DMS53 (cell line): ENCODE data around the gene CDK6.

Experiments
- DNase-seq: peaks from one replicate; lab custom pipeline; 2025; lab: John Stamatoyannopoulos, UW

The CDK6 gene

GRCh38 chr7:92793656-92794205 is 42.6 kb downstream of the CDK6 start:
- no peak for DNase-seq

GRCh38 chr7:92790992-92791391 is 45.4 kb downstream of the CDK6 start:
- DNase-seq: no peak

- peak; percentile 33 for DNase-seq
These were observed 47.7 kb downstream of the CDK6 start for GRCh38 chr7:92788559-92789183.

DNA sequence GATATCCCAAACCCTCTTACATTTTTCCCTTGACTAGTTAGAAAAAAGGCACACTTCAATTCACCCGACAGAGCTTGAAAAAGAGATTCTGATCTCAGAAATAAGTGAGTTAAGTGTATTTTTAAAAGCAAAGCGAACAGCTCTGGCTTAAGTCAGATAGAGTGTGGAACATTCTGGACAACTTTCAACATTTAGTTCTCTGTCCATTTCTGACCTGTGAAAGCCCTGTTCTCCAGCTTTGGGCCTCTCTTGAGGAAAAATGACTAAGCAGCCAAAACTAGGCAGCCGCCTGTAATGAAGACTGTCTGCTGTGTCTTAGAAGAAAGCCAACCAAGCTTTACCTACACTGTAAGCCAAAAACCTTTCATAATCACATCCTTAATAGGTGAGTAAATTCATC is 50.5 kb downstream of the CDK6 start:
- no peak for DNase-seq

DNA sequence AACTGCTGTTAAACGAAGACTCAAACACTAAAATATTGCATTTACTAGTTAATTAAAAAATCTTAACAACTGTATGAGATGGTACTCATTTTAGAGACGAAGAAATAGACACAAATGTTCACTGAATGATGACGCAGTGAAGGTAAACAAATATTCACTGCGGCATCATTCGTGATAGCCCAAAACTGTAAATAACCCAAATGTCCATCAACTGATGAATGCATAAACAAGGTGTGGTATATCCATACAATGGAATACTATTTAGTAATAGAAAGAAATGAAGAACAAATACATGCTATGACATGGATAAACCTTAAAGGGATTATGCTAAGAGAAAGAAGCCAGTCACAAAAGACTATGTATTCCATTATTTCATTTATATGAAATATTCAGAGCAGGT is 51.4 kb downstream of the CDK6 start:
- DNase-seq: no peak

- DNase-seq: no peak
These were observed 52.8 kb downstream of the CDK6 start for GRCh38 chr7:92783260-92784201.

DNA sequence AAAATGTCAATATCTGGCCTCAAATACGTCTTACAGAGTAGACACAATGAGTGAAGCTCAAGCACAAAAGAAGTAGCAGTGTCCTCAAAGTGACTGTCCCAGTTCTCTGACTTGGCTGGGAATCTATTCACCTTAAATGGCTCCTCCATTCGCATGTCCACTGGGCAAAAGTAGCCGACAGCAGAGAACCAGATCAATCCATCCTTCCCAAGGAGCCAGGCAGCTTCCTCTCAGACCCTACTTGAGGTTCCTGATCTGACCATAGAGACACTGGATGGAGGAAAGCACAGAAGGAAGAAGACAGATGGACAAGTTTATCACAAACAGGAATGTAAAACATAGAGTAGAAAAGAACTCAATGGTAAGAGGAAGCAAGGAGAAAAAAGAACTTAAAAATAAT is 53.5 kb downstream of the CDK6 start:
- DNase-seq: no peak

DNA sequence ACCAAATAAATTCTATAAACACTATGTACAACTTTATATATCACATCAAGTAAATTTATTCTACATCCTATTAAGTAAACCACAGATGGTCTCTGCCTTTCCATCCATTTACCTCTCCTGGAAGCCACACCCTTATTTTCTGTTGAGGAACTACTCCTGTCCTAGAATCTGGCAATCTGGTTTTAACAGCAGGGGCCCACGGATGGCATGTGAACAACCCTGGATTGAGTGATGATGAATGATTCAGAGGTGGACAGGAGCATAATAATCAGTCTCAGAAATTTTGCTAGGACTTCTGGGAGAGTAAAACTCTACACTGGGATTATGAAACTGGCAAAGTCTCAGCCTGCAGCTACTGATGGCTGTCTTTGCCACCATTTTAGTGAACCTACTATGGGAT is 54.1 kb downstream of the CDK6 start:
- peak; percentile 46 for DNase-seq

DNA sequence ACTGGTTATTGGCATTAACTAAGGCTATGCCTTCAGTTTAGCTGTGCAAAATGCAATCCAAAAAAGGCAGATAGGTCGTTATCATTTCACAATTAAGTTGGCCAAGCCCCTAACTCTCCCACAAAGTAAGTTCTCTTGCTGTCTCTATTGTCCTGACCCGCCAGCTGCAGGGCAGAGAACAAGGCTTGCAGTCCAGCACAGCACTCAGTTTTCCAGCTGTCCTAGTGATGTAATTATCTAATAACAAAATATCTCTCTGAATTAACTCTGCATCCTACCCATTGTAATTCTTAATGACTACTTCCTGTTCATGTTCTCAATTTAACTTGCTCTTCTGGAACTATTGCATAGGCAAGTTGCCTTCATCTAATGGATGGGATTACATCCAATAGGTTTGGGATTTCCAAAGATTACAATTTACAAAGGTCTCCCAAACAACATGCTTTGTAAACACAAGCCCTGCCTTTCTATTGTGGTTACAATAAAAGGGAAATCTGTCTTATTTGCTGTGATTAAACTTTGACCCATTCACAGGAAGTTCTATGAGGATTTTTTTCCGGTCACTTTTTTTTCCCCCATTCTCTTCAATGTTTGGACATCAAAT is 55.2 kb downstream of the CDK6 start:
- peak; percentile 79 for DNase-seq

- no peak for DNase-seq
These were observed 57.4 kb downstream of the CDK6 start for GRCh38 chr7:92778972-92779371.

- DNase-seq: no peak
These were observed 58.4 kb downstream of the CDK6 start for GRCh38 chr7:92777993-92778392.

DNA sequence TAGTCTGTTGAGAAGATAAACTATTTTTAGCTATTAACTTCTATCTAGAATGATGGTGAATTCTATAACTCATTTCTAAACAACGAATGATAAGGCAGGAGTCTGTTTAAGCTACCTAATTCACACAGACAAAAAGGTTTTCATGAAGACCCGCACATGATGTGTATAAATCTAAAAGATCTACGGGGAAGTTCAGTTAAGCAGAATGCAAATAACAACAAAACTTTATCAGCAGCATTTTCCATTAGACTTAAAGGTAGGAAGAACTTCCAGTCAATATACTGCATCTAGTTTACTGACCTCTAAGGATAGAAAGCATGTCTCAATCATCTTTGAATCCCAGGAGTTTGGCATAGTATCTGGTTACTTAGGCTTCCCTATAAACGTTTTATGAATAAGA is 62.6 kb downstream of the CDK6 start:
- DNase-seq: no peak

- DNase-seq: no peak
These were observed 66.5 kb downstream of the CDK6 start for GRCh38 chr7:92769844-92770243.

GRCh38 chr7:92769394-92769699 is 67.0 kb downstream of the CDK6 start:
- no peak for DNase-seq

DNA sequence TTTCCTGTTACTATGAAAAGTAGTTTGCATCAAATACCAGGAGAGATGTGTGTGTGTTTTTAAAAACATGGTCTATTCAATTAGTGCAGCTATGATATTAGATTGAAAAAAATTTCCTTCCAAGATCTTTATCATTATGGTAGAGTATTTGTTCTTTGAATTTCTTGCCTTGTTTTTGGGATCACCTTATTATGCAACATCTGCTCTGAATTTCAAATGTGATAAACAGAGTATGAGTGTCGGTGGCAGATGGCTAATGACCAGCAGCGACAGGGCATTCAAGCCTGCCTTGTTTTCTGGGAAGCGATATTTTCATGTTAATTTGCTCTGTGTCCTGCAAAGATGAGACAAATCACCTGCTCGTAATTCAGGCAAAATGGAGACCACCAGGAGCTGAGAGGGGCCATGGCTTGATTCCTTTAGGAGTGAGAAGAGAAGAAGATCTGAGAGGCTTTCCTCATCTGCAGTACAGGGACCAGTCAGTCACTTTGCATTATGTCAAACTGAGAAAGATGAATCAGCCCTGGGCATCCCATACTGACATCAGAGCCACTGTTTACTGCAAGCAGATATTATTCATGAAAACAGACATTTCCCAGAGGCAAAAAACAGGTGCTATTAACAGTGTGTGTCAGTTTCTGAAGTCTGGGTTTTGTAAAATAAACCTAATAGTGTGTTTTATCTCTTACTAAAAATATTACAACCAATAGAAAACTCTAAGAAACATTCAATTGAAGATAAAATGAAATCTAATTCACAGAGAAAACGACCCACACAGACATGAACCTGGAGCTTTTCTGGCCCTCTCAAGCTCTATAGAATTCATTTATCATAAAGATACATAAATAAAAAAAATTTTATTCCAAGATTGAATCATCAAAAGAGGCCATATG is 67.6 kb downstream of the CDK6 start:
- DNase-seq: peak; percentile 54

GRCh38 chr7:92767437-92767836 is 68.9 kb downstream of the CDK6 start:
- peak; percentile 34 for DNase-seq

DNA sequence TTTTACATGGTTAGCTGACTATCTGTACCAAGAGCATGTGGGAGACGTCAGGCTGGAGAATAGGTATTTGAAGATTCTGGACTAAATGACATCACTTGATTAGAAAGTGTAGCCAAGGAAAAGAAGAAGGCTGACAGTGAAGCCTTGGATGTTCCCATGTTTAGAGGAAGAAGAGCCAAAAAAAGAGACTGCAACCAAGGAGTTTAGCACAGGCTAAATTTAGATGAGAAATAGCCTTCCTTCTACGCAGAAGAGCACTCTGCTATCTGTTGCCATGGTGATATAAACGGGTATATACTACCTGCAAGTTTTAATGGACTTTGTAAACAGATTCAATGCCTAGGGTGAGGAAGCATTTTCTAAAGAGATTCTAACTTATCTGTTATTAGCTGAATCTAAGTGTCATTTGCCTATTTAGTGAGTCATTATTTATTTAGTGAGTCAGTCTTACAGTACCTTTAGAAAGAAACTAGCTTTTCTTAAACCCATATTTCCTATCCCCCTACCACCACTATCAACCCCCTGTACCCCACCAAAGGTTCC is 69.8 kb downstream of the CDK6 start:
- DNase-seq: peak; percentile 96

GRCh38 chr7:92765725-92766124 is 70.6 kb downstream of the CDK6 start:
- DNase-seq: peak; percentile 45

DNA sequence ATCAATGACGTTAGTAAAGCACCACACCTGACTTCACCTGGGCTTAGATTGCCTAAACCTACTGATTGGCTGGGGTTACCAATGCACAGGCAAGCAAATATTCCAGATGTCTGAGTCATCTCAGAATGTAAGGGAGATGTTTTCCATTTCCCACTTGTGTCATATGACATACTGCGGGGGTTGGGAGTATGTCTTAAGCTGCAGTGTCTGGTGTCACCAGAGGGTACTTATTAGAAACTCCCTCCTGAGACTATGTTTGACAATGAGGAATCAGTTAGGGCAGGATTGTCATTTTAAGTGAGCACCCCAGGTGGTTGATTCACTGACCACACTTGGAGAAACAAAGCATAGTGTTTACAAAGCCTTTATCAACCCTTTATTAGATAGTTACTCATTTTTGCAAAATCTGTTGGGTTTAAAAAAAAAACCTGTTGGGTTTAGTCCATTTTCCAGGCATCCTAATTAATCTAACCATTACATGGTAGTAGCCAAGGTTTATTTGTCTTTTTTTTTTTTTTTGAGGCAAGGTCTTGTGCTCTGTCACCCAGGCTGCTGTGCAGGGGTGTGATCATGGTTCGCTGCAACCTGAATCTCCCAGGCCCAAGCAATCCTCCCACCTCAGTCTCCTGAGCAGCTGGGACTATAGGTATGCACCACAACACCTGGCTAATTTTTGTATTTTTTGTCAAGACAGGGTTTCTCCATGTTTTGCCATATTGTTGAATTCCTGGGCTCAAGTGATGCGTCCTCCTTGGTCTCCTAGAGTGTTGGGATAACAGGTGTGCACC is 72.5 kb downstream of the CDK6 start:
- DNase-seq: peak; percentile 97

GRCh38 chr7:92762851-92763250 is 73.5 kb downstream of the CDK6 start:
- no peak for DNase-seq
